T-cell (primary cell): ENCODE results near the gene KRT77. TPM values are rescaled to one million over a fixed set of nuclear protein-coding genes. Genes with fewer than 3 reads are reported as not detected.

Experiments used
- total RNA-seq, 35 experiments: library from RNA in 6 of 35; stranded (reverse) in 6 of 35; fragments of 120-200 nt in 1 of 35; gene quantifications; one replicate each; pipeline versions ENCODE4 v1.2.1 to v1.2.4 and lab custom pipeline; 2013 to 2026

The KRT77 gene
- total RNA-seq, 5 donors from 2014 or later (not counting 1 experiment from before 2014, with no cell fraction given), result not detected

Other genes with a start within 250 kb of the KRT77 start
- not detected for gene KRT6C, start 229.7 kb downstream of the KRT77 start, total RNA-seq
- not detected for gene KRT6A, start 210.3 kb downstream of the KRT77 start, total RNA-seq
- not detected for gene KRT5, start 183.1 kb downstream of the KRT77 start, total RNA-seq
- gene KRT71, start 150.4 kb downstream of the KRT77 start, total RNA-seq, result not detected
- gene KRT74, start 129.7 kb downstream of the KRT77 start, total RNA-seq, result under 1 TPM in 4 of 5 donors, not detected in 1; 0.20 to 0.79 (median 0.45) TPM
- gene KRT72, start 102.1 kb downstream of the KRT77 start, total RNA-seq, result 10 to 100 TPM; 10.1 to 52.7 (median 28.7) TPM
- gene KRT73, start 85.0 kb downstream of the KRT77 start, total RNA-seq, result 10 to 100 TPM in 3 of 5 donors, 1 to 10 TPM in 2; 6.8 to 37.9 (median 21.9) TPM
- 1 to 10 TPM in 2 of 5 donors, under 1 TPM in 3; 0.13 to 2.6 (median 0.82) TPM for gene KRT2, start 51.3 kb downstream of the KRT77 start, total RNA-seq
- gene KRT1, start 23.1 kb downstream of the KRT77 start, total RNA-seq, result 10 to 100 TPM in 2 of 5 donors, 1 to 10 TPM in 2, under 1 TPM in 1; 0.19 to 57.7 (median 10.0) TPM
- not detected for gene KRT76, start 73.8 kb upstream of the KRT77 start, total RNA-seq
- gene KRT3, start 92.6 kb upstream of the KRT77 start, total RNA-seq, result not detected
- gene KRT4, start 110.6 kb upstream of the KRT77 start, total RNA-seq, result not detected
- under 1 TPM in 1 of 5 donors, not detected in 4; 0.28 TPM for gene KRT79, start 130.8 kb upstream of the KRT77 start, total RNA-seq
- not detected for gene KRT78, start 145.5 kb upstream of the KRT77 start, total RNA-seq
- gene KRT8, start 201.6 kb upstream of the KRT77 start, total RNA-seq, result 10 to 100 TPM in 2 of 5 donors, 1 to 10 TPM in 1, under 1 TPM in 2; 0.42 to 13.3 (median 8.0) TPM
- 10 to 100 TPM in 3 of 5 donors, 1 to 10 TPM in 2; 3.0 to 14.9 (median 11.8) TPM for gene KRT18, start 245.6 kb upstream of the KRT77 start, total RNA-seq